ENCODE measurements around the gene SUSD1.

DNA sequence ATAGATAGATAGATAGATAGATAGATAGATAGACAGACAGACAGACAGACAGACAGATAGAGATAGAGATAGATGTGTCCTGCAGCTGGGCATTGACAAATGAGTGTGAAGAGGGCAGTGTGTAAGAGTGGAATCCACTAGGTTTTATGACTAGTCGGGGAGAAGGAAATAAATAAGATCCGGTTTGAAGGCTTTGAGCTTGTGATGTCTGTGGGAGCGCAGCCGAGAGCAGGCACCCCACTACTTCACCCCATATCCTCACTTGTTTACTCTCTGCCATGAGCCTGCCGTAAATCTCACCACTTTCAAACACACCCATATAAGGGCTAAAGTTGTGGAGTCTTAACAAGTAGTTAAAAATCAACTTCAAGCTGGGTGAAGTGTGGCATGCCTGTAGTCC is 1.4 kb upstream of the SUSD1 start:
- TF ChIP-seq ZEB2 (tag by site-specific recombination; IDR thresholded peaks at IDR 0.05): no peak
- TF ChIP-seq, protein P1, sequence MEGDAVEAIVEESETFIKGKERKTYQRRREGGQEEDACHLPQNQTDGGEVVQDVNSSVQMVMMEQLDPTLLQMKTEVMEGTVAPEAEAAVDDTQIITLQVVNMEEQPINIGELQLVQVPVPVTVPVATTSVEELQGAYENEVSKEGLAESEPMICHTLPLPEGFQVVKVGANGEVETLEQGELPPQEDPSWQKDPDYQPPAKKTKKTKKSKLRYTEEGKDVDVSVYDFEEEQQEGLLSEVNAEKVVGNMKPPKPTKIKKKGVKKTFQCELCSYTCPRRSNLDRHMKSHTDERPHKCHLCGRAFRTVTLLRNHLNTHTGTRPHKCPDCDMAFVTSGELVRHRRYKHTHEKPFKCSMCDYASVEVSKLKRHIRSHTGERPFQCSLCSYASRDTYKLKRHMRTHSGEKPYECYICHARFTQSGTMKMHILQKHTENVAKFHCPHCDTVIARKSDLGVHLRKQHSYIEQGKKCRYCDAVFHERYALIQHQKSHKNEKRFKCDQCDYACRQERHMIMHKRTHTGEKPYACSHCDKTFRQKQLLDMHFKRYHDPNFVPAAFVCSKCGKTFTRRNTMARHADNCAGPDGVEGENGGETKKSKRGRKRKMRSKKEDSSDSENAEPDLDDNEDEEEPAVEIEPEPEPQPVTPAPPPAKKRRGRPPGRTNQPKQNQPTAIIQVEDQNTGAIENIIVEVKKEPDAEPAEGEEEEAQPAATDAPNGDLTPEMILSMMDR (tag by site-specific recombination; IDR thresholded peaks at IDR 0.05): no peak
- TF ChIP-seq, protein P2, sequence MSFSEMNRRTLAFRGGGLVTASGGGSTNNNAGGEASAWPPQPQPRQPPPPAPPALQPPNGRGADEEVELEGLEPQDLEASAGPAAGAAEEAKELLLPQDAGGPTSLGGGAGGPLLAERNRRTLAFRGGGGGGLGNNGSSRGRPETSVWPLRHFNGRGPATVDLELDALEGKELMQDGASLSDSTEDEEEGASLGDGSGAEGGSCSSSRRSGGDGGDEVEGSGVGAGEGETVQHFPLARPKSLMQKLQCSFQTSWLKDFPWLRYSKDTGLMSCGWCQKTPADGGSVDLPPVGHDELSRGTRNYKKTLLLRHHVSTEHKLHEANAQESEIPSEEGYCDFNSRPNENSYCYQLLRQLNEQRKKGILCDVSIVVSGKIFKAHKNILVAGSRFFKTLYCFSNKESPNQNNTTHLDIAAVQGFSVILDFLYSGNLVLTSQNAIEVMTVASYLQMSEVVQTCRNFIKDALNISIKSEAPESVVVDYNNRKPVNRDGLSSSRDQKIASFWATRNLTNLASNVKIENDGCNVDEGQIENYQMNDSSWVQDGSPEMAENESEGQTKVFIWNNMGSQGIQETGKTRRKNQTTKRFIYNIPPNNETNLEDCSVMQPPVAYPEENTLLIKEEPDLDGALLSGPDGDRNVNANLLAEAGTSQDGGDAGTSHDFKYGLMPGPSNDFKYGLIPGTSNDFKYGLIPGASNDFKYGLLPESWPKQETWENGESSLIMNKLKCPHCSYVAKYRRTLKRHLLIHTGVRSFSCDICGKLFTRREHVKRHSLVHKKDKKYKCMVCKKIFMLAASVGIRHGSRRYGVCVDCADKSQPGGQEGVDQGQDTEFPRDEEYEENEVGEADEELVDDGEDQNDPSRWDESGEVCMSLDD (tag by site-specific recombination; IDR thresholded peaks at IDR 0.05): no peak
- no peak for TF ChIP-seq ZNF530 (tag by site-specific recombination; IDR thresholded peaks at IDR 0.05; ENCODE audit: low read depth)
- no peak for TF ChIP-seq ZNF202 (tag by site-specific recombination; IDR thresholded peaks at IDR 0.05; ENCODE audit: borderline replicate concordance)
- TF ChIP-seq ZNF19 (tag by site-specific recombination; IDR thresholded peaks at IDR 0.05; ENCODE audit: low read depth): no peak
- TF ChIP-seq, protein P3, sequence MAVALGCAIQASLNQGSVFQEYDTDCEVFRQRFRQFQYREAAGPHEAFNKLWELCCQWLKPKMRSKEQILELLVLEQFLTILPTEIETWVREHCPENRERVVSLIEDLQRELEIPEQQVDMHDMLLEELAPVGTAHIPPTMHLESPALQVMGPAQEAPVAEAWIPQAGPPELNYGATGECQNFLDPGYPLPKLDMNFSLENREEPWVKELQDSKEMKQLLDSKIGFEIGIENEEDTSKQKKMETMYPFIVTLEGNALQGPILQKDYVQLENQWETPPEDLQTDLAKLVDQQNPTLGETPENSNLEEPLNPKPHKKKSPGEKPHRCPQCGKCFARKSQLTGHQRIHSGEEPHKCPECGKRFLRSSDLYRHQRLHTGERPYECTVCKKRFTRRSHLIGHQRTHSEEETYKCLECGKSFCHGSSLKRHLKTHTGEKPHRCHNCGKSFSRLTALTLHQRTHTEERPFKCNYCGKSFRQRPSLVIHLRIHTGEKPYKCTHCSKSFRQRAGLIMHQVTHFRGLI (tag by site-specific recombination; IDR thresholded peaks at IDR 0.05): no peak
- no peak for TF ChIP-seq ZNF239 (tag by site-specific recombination; IDR thresholded peaks at IDR 0.05)
- TF ChIP-seq, protein P4, sequence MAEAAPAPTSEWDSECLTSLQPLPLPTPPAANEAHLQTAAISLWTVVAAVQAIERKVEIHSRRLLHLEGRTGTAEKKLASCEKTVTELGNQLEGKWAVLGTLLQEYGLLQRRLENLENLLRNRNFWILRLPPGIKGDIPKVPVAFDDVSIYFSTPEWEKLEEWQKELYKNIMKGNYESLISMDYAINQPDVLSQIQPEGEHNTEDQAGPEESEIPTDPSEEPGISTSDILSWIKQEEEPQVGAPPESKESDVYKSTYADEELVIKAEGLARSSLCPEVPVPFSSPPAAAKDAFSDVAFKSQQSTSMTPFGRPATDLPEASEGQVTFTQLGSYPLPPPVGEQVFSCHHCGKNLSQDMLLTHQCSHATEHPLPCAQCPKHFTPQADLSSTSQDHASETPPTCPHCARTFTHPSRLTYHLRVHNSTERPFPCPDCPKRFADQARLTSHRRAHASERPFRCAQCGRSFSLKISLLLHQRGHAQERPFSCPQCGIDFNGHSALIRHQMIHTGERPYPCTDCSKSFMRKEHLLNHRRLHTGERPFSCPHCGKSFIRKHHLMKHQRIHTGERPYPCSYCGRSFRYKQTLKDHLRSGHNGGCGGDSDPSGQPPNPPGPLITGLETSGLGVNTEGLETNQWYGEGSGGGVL (tag by site-specific recombination; IDR thresholded peaks at IDR 0.05): no peak

All from HEK293 (cell line).